Left hindlimb (tissue), 1 donor: ENCODE results near the gene VEPH1.

Source experiments
- DNase-seq: peaks from one replicate; pipeline ENCODE4 v3.0.0-alpha.2; 2018

VEPH1 gene

GRCh38 chr3:157502916-157503595 lies at the start of gene VEPH1:
TSS of gene VEPH1 (minus strand) at chr3:157503416. CDS start at chr3:157495349, 8,067 bp downstream.
- DNase-seq: no peak

- no peak for DNase-seq
Observed at GRCh38 chr3:157551961-157552360, 48.7 kb upstream of the VEPH1 start.

- DNase-seq: no peak
Observed at GRCh38 chr3:157549498-157549897, 46.3 kb upstream of the VEPH1 start.

GRCh38 chr3:157544501-157545130 lies 41.4 kb upstream of the VEPH1 start:
- no peak for DNase-seq

GRCh38 chr3:157543501-157544035 lies 40.4 kb upstream of the VEPH1 start:
- DNase-seq: no peak

GRCh38 chr3:157542711-157543500 lies 39.7 kb upstream of the VEPH1 start:
- DNase-seq: peak; percentile 83

GRCh38 chr3:157541506-157542236 lies 38.5 kb upstream of the VEPH1 start:
- no peak for DNase-seq

- DNase-seq: no peak
Observed at GRCh38 chr3:157540656-157541055, 37.4 kb upstream of the VEPH1 start.

- DNase-seq: no peak
Observed at GRCh38 chr3:157535667-157536066, 32.5 kb upstream of the VEPH1 start.

GRCh38 chr3:157534725-157535161 lies 31.5 kb upstream of the VEPH1 start:
- DNase-seq: no peak

- no peak for DNase-seq
Observed at GRCh38 chr3:157533298-157534070, 30.3 kb upstream of the VEPH1 start.

GRCh38 chr3:157532529-157533297 lies 29.5 kb upstream of the VEPH1 start:
- peak; percentile 43 for DNase-seq

GRCh38 chr3:157531771-157532170 lies 28.6 kb upstream of the VEPH1 start:
- DNase-seq: no peak

- DNase-seq: no peak
Observed at GRCh38 chr3:157531301-157531660, 28.1 kb upstream of the VEPH1 start.

- DNase-seq: no peak
Observed at GRCh38 chr3:157530637-157531300, 27.6 kb upstream of the VEPH1 start.

GRCh38 chr3:157529751-157530150 lies 26.5 kb upstream of the VEPH1 start:
- no peak for DNase-seq

- DNase-seq: no peak
Observed at GRCh38 chr3:157529085-157529484, 25.9 kb upstream of the VEPH1 start.

- no peak for DNase-seq
Observed at GRCh38 chr3:157527131-157527881, 24.1 kb upstream of the VEPH1 start.

GRCh38 chr3:157526036-157526435 lies 22.8 kb upstream of the VEPH1 start:
- no peak for DNase-seq

- no peak for DNase-seq
Observed at GRCh38 chr3:157523814-157524213, 20.6 kb upstream of the VEPH1 start.
